SH-SY5Y (cell line): ENCODE measurements around the gene PLEKHS1.

Source experiments
- GATA2 ChIP-seq: IDR thresholded peaks from 2 replicates; pipeline ENCODE4 v1.6.1; 2011; ENCODE audit warnings: mild to moderate bottlenecking, low read depth, low read length
- GATA3 ChIP-seq: IDR thresholded peaks from 2 replicates; pipeline ENCODE4 v1.6.1; 2011; ENCODE audit warnings: low read depth, mild to moderate bottlenecking, low read length, moderate library complexity

DNA sequence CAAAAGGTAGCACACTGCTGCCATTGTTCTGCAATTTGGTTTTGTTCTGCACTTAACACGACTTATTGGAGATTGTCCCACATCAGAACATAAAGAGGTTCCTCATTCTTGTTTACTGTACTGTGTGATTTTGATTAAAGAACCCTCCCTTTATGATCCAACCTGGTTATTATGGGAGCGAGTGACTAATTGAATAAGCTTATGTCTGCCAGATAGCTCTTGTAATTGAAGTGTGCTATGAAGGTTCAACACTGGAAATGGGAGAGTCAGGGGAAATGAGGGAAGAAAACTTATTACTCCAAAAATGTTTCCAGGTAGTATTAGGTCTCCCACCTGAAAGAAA, 37.9 kb upstream of the PLEKHS1 start:
- no peak for TF ChIP-seq GATA2
- TF ChIP-seq GATA3, result no peak
